ENCODE results near the gene EPC1.

GRCh38 chr10:32379318-32379949 lies 32.5 kb upstream of the EPC1 start:
- TF ChIP-seq, protein P1, sequence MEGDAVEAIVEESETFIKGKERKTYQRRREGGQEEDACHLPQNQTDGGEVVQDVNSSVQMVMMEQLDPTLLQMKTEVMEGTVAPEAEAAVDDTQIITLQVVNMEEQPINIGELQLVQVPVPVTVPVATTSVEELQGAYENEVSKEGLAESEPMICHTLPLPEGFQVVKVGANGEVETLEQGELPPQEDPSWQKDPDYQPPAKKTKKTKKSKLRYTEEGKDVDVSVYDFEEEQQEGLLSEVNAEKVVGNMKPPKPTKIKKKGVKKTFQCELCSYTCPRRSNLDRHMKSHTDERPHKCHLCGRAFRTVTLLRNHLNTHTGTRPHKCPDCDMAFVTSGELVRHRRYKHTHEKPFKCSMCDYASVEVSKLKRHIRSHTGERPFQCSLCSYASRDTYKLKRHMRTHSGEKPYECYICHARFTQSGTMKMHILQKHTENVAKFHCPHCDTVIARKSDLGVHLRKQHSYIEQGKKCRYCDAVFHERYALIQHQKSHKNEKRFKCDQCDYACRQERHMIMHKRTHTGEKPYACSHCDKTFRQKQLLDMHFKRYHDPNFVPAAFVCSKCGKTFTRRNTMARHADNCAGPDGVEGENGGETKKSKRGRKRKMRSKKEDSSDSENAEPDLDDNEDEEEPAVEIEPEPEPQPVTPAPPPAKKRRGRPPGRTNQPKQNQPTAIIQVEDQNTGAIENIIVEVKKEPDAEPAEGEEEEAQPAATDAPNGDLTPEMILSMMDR (conservative IDR thresholded peaks at IDR 0.05 in 1 of 2, IDR thresholded peaks at IDR 0.05 in 1 of 2; ENCODE audit: low read depth in 1 of 2, low read length in 2 of 2): no peak
- TF ChIP-seq EZH2 (IDR thresholded peaks at IDR 0.05; ENCODE audit: low read length, missing control alignments): no peak
